ENCODE measurements around the gene SPON1. TPM values are rescaled to one million over a fixed set of nuclear protein-coding genes. Genes with fewer than 3 reads are reported as not detected.

Gene SPON1
- total and polyA plus RNA-seq, 10 of the 15 experiments (the other 5 are each of a cell fraction or from before 2014, with no cell fraction given) = 0.13 to 1.1 (median 0.18) TPM; not detected in 5

DNA sequence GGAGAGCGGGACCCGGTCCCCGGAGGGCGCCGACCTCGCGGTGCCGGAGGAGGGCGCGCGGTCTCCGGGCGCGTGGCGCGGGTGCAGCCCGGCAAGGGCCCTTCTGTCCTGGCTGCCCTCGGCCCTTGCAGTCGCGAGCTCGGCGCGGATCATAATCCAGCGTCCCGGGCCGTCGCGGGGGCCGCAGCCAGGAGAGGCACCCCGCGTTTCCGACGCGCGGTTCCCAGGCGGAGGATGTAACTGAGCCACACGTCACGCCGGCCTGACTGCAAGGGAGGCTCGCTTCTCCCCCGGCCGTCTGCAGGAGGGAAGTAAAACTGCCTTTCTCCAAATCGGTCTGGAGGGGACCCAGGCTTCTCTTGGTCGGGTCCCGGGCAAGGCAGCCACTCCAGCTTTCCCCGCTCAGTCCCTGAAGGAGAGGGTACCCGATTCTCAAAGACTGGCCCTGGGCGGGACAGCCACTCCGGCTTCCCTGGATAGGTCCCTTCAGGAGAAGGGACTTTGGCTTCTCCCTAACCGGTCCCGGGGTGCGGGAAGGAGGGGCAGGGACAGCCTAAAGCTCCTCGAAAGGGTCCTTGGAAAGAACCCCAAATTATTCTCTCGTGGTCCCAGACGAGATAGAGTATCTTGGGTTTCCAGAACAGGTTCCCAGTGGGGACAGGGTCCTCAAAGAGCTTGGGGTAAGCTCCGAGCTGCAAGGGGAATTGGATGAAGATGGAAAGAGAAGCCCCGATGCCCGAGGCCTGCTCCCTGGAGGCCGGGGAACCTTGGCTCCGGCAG is 836 bp downstream of the SPON1 start:
- no TSS peak for BruUV-seq (replicated peaks)
- Histone ChIP-seq H2AFZ (ENCODE audit: control insufficient read depth, low read depth, low read length) (no peak overlapping the region), H3K4me1 (ENCODE audit: control insufficient read depth, insufficient read depth, low read length) (no peaks in the 10 kb centered on the region), H3K4me2 (ENCODE audit: control insufficient read depth, insufficient read depth) (no peak overlapping the region), H3K79me2 (ENCODE audit: control insufficient read depth, insufficient read depth, low read length) (no peaks in the 10 kb centered on the region), H3K27ac (ENCODE audit: control insufficient read depth, insufficient read depth) (no peak overlapping the region), H3K9me3 (replicated peaks; ENCODE audit: control insufficient read depth, insufficient read depth, low read length) (no peaks in the 10 kb centered on the region), H3K9ac (ENCODE audit: control insufficient read depth, insufficient read depth, low read length) (no peak overlapping the region), H3K36me3 (ENCODE audit: control insufficient read depth in 2 of 2, insufficient read depth in 2 of 2, low read length in 1 of 2) (no peaks in the 10 kb centered on the region), H4K20me1 (ENCODE audit: control insufficient read depth, insufficient read depth) (no peaks in the 10 kb centered on the region), H3K4me3 (no peak overlapping the region), H3K27me3 (replicated peaks in 1 of 2; ENCODE audit: control insufficient read depth in 2 of 2, insufficient read depth in 2 of 2, low read length in 1 of 2) (peaks cover 10 to 14% of the 10 kb centered on the region in 2 experiments)
- RAD21 ChIA-PET (ENCODE audit: unreplicated experiment) = no interaction called here
- POLR2A ChIA-PET = no interaction called here
- no peak for DNase-seq (ENCODE audit: low read depth, low spot score)
- no peak for FAIRE-seq
- no peak for ATAC-seq
- 9% methylated on average over 60 of the region's 60 CpGs for WGBS (ENCODE audit: insufficient coverage, insufficient replicate concordance, low lambda C conversion rate, missing lambda C conversion rate)
- in situ Hi-C loops (cut with MboI) = loop anchor here (25.0 kb wide), 1 partner anchor 449 kb away; no protein-coding TSS in a partner anchor
- SMC1A ChIA-PET (ENCODE audit: uncharacterized antibody, unreplicated experiment) = no interaction called here
- CTCF ChIA-PET = interaction anchor here (0.6 kb wide), 1 partner anchor 16 kb away, joined by 3 read pairs; no protein-coding TSS in a partner anchor
- intact Hi-C loops (cut with micrococcal nuclease; ENCODE audit: unreplicated experiment) = no loop called here
- TF ChIP-seq SREBF2 (IDR thresholded peaks at IDR 0.05; ENCODE audit: low read length) (no peak), HDAC6 (IDR thresholded peaks at IDR 0.05; ENCODE audit: unreplicated experiment) (peak; percentile 83)

DNA sequence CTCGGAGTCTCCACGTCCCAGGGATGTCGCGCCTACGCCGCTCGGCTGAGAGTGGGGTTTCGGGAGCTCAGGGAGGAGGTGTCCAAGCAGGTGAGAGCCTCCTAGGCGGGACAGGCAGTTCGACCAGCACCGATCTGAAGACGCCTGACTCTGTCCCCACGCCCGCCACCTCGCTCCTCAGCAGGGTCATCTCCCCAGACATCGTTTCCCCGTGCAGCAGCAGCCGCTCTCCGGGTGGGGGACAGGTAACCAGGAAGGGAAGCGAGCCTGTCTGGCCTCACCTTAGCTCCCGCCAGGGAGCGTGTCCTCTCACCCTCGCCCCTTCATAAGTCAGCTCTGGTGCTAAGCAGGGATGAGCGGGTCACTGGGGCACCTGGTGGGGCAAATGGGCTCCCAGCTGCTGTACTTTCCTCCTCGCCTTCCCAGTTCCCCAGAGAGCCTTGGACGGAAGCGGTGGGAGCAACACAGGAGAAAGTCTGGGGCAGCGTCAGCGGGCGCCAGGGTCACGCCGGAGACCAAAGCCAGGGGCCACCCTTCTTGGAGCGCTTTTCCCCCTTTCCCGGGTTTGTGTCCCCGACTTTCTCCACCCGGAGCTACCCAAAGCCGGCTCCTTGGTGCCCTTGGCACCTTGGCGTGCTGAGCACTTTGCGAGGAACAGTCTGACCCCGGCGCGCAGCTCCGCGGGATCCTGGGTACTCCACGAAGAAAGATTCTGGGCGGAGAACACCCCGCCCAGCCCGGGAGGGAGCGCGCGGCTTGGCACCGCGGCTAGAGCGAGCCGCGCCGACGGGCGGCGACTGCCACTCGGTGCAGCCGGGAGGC is 1.6 kb downstream of the SPON1 start:
- WGBS (ENCODE audit: insufficient coverage, insufficient replicate concordance, low lambda C conversion rate, missing lambda C conversion rate) = 11% methylated on average over 62 of the region's 62 CpGs
- RAD21 ChIA-PET (ENCODE audit: unreplicated experiment) = no interaction called here
- ATAC-seq (no peak), DNase-seq (ENCODE audit: low read depth, low spot score) (no peak), FAIRE-seq (no peak)
- Histone ChIP-seq H3K79me2 (ENCODE audit: control insufficient read depth, insufficient read depth, low read length) (no peaks in the 10 kb centered on the region), H3K4me2 (ENCODE audit: control insufficient read depth, insufficient read depth) (no peak overlapping the region), H4K20me1 (ENCODE audit: control insufficient read depth, insufficient read depth) (no peaks in the 10 kb centered on the region), H3K27ac (ENCODE audit: control insufficient read depth, insufficient read depth) (no peak overlapping the region), H2AFZ (ENCODE audit: control insufficient read depth, low read depth, low read length) (no peak overlapping the region), H3K4me1 (ENCODE audit: control insufficient read depth, insufficient read depth, low read length) (no peaks in the 10 kb centered on the region), H3K4me3 (no peak overlapping the region), H3K27me3 (replicated peaks in 1 of 2; ENCODE audit: control insufficient read depth in 2 of 2, insufficient read depth in 2 of 2, low read length in 1 of 2) (peaks cover 10 to 14% of the 10 kb centered on the region in 2 experiments), H3K9me3 (replicated peaks; ENCODE audit: control insufficient read depth, insufficient read depth, low read length) (no peaks in the 10 kb centered on the region), H3K9ac (ENCODE audit: control insufficient read depth, insufficient read depth, low read length) (no peak overlapping the region), H3K36me3 (ENCODE audit: control insufficient read depth in 2 of 2, insufficient read depth in 2 of 2, low read length in 1 of 2) (no peaks in the 10 kb centered on the region)
- SMC1A ChIA-PET (ENCODE audit: uncharacterized antibody, unreplicated experiment) = no interaction called here
- CTCF ChIA-PET = interaction anchor here (1.8 kb wide), 1 partner anchor 7 kb away, joined by 5 read pairs; no protein-coding TSS in a partner anchor
- POLR2A ChIA-PET = no interaction called here
- intact Hi-C loops (cut with micrococcal nuclease; ENCODE audit: unreplicated experiment) = no loop called here
- no TSS peak for BruUV-seq (replicated peaks)
- in situ Hi-C loops (cut with MboI) = loop anchor here (25.0 kb wide), 1 partner anchor 448 kb away; no protein-coding TSS in a partner anchor
- TF ChIP-seq, protein P1, sequence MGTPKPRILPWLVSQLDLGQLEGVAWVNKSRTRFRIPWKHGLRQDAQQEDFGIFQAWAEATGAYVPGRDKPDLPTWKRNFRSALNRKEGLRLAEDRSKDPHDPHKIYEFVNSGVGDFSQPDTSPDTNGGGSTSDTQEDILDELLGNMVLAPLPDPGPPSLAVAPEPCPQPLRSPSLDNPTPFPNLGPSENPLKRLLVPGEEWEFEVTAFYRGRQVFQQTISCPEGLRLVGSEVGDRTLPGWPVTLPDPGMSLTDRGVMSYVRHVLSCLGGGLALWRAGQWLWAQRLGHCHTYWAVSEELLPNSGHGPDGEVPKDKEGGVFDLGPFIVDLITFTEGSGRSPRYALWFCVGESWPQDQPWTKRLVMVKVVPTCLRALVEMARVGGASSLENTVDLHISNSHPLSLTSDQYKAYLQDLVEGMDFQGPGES (IDR thresholded peaks at IDR 0.05) = no peak
- TF ChIP-seq YY1 (IDR thresholded peaks at IDR 0.05; ENCODE audit: low read depth, low read length) (no peak), MEF2A (IDR thresholded peaks at IDR 0.05; ENCODE audit: insufficient read depth, low read depth, low read length) (no peak), HCFC1 (IDR thresholded peaks at IDR 0.05; ENCODE audit: low read length) (no peak), CHD4 (IDR thresholded peaks at IDR 0.05) (no peak), CREB1 (IDR thresholded peaks at IDR 0.05; ENCODE audit: low read depth) (no peak), STAT1 (conservative IDR thresholded peaks at IDR 0.05) (no peak)
- TF ChIP-seq, protein P2, sequence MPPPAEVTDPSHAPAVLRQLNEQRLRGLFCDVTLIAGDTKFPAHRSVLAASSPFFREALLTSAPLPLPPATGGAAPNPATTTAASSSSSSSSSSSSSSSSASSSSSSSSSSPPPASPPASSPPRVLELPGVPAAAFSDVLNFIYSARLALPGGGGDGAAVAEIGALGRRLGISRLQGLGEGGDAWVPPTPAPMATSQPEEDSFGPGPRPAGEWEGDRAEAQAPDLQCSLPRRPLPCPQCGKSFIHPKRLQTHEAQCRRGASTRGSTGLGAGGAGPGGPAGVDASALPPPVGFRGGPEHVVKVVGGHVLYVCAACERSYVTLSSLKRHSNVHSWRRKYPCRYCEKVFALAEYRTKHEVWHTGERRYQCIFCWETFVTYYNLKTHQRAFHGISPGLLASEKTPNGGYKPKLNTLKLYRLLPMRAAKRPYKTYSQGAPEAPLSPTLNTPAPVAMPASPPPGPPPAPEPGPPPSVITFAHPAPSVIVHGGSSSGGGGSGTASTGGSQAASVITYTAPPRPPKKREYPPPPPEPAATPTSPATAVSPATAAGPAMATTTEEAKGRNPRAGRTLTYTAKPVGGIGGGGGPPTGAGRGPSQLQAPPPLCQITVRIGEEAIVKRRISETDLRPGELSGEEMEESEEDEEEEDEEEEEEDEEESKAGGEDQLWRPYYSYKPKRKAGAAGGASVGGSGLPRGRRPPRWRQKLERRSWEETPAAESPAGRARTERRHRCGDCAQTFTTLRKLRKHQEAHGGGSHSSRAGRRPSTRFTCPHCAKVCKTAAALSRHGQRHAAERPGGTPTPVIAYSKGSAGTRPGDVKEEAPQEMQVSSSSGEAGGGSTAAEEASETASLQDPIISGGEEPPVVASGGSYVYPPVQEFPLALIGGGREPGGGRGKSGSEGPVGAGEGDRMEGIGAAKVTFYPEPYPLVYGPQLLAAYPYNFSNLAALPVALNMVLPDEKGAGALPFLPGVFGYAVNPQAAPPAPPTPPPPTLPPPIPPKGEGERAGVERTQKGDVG (CRISPR knock-in tag; IDR thresholded peaks at IDR 0.05) = no peak
- TF ChIP-seq, protein P3, sequence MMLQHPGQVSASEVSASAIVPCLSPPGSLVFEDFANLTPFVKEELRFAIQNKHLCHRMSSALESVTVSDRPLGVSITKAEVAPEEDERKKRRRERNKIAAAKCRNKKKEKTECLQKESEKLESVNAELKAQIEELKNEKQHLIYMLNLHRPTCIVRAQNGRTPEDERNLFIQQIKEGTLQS (IDR thresholded peaks at IDR 0.05; ENCODE audit: borderline replicate concordance, extremely low read depth, low read depth, low read length) = no peak
